Stimulated activated CD4-positive, alpha-beta T cell treated with anti-CD3 and anti-CD28 coated beads, TNF-alpha, amount 100 ng/mL, for 24 hours (primary cell): ENCODE results near the gene IL1RAPL1.

Experiments used
- DNase-seq, 3 experiments: peaks; one replicate each; pipeline ENCODE4 v3.0.0-alpha.2; 2020; ENCODE audit warnings: low read depth in 3 of 3

Gene IL1RAPL1

DNA sequence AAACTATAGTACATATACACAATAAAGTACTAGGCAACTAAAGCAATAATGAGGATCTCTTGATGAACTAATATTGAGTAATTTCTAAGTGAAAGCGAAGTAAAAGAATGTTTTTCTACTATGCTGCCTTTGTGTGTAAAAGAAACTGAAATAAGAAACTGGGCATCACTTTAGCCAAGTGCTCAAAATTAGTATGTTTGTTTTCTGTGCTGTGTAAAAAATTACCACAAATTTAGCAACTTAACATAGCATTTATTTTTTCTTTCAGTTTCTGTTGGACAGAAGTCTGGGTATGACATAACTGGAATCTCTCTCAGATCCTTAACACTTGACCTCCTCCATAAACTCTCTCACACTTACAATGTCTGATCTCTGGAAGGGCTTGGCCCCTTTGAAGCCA, 941.0 kb downstream of the IL1RAPL1 start:
- DNase-seq: no peak

DNA sequence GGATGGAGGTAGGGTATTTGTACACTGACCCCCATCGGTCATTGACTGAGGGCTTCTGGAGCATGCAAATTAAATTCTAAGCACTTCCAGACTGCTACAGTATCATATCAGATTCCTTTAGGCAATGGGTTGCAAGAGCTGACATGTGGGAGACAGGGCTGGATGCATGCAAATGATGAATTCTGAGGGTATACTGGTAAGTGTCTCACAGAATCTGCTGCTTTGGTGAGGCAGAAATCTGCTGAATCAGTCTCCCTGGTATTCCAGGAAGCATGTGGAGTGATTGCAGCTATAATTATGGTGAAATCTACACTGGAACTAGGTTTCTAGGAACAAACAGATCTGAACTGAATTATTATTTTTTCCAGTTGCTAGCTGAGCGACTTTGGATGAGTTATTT, 943.3 kb downstream of the IL1RAPL1 start:
- DNase-seq: no peak

DNA sequence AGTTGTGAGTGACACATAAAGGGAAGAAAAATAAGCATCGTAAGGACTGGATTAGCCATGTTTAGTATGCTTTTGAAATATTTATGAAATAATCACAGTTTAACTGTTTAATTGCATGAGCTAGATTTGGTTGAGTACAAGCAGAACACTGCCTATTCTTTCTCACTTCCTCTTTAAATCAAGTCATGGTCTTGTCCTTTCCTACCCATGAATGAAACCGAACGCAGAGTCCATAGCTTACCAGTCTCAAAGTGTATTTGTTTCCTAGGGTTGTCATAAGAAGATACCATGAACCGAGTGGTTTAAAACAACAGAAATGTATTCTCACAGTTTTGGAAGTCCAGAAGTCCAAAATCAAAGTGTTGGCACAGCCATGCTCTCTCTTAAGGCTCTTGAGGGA, 944.1 kb downstream of the IL1RAPL1 start:
- no peak for DNase-seq

DNA sequence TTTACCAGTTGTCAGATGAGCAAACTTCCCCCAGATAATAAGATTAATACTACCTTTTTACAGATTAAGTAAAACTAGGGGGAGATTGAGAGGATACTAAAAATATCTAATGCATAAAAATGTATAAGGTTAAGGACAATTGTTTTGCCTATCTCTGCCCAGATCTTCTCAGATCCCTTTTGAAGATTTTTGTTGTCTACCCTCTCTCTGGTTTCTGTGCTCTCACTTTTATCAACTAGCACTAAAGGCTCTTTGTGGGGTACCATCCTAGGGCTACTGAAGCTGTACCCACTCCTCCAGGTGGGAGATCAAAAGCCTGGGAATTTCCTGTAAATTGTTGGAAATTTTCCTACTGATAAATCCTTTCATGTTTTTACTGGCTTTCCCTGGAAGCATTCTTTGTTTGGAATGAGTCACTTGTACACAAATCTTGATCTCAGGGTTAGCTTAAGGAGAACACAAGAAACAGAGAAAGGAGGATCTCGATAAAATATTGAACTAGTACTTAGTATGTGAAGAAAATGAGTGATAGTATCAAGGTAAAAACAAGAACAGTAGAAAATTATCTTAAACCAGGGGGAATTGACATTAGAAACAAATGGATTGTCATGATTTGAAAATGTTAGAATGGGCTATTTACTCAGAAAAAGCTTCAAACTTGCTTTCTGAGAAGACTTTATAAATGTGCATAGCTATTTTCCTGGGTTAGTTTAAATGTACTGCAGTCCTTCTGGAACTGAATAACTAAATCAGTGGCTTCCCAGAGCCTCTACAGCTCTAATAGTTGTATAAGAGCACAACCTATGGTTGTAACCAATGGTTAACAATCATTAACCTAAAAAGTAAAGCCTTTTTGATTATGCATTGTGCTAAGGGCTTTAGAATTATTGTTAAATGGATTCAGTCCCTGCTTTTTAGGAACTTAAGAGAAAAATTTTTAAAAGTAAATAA, 948.2 kb downstream of the IL1RAPL1 start:
- no peak for DNase-seq

DNA sequence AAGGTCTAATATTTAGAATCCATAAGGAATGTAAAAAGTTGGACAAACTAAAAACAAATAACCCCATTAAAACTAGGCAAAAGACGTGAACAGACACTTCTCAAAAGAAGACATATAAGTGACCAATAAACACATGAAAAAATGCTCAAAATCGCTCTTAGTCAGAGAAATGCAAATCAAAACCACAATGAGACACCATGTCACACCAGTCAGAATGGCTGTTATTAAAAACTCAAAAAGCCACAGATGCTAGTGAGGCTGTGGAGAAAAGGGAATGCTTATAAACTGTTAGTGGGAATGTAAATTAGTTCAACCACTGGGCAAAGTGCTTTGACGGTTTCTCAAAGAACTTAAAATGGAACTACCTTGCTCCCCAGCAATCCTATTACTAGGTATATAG, 953.8 kb downstream of the IL1RAPL1 start:
- DNase-seq: no peak

DNA sequence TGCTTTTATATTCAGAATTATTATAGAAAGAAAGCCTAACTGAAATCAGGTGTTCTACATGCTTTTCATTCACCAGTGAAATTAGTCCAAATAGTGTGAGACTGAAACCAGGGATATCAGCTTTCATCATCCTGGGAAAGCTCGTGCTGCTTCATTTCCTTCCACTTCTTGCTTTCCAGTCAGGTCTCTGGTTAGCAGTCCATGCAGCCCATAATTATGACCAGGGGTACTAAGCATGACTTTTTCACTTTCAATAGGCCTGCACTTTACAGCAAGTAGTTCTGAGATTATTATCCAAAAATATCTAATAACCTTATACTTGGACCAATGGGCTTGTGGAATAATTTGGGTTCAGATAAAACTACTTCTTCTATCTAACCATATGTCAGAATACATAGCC, 954.9 kb downstream of the IL1RAPL1 start:
- no peak for DNase-seq

DNA sequence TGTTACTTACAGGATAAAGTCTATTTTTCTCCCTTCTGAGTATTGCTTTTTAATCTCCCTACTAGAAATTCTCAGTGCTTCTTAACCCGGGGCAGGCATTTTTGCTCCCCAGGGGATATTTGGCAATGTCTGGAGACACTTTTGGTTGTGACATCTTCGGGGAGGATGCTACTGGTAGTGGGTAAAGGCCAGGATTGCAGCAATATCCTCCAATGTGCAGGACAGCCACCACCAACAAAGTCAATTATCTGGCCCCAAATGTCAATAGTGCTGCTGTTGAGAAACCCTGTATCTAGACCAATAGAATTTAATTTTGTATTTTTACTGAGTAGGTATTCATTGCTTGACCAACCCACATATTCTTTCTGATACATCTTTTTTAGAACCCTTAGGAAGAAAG, 958.6 kb downstream of the IL1RAPL1 start:
- no peak for DNase-seq

DNA sequence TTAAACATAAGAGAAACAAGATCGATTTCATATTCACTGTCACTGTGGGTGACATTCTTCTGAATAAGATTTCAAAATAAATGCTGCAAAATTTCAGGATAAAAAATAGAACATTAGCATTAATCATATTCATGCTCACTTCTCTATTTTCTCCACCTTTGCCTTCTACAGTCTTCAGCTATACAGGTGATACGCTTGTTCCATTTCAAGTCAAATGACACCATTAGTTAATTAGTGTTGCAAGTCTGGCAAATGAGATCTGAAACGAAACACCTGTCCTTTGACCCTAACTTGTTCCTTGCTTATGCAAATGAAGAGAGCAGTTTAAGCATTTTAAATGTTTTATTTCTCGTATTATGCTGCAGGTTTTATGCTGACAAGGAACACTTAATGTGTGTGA, 960.6 kb downstream of the IL1RAPL1 start:
- DNase-seq: no peak

DNA sequence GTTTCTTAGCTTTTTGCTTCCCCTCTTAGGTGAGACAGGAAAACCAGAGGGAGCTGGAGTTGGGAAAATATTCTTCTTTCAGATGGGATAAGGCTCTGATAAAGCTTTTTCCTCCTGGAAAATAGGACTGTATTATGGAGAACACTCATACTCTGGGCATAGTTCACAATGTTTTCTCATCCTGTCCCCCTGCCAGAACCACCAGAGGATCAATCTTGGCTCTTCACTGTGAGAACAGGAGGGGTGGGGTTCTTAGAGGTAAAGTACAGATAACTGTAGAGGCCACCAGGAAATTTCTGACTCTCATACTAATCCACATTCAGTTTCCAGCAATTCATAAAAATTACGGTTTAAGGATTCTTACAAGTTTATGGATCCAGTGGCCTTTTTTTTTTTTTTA, 966.3 kb downstream of the IL1RAPL1 start:
- no peak for DNase-seq

DNA sequence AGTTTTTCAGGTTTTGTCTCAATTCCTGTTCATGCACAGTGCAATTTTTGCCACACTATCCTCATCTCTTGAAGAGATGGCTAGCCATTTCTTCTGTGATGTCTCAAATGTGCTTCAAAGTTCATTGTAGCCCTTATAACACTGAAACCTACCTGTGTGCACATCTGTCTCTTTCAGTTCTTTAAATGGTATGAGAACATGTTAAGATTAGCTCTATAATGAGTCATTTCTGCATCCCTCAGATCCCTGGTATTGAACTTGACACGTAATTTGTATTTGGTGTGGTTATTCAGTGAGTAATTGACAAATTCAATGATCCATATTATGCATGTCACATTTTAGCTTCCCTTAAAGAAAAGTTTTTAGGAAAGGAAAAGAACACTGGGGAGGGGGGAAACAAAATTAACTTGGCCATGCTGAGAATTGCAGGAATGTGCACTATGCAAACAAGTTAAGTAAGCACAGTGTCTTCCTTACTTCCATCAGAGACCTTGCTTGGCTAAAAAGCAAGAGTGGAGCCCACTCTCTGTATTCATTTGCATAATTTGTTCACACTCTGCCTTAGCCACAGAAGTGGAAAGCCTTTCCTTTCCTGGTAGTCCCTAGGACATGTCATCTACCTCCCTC, 968.3 kb downstream of the IL1RAPL1 start:
- DNase-seq: no peak

DNA sequence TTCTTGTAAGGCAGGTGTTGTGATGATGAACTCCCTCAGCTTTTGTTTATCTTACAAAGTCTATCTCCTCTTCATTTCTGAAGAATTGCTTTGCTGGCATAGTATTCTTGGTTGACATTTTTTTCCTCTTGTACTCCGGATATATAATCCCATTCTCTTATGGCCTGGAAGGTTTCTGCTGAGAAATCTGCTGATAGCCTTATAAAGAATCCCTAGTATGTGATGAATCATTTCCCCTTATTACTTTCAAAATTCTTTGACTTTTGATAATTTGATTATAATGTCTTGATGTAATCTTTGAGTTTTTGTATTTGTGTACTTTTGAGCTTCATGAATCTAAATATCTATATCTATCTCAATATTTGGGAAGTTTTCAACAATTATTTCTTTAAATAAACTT, 972.8 kb downstream of the IL1RAPL1 start:
- DNase-seq: no peak

DNA sequence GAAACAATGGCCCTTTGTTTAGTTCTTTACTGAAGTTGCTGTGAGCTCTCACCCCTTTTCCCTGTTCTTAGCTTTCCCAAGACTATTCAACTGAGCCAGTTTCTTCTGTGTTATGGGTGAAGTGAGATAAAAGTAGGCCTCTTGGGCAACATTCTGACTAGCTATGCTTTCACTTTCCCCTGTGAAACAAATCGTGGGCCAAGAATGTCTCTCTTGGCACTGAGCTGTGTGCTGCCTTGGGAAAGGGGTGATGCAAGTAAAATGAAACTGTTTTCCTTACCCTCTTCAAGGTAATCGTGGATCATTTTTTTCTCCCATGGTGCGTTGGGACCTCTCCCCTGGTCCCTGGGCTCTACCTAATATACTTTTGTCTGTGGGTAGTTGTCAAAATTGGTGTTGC, 974.2 kb downstream of the IL1RAPL1 start:
- no peak for DNase-seq

DNA sequence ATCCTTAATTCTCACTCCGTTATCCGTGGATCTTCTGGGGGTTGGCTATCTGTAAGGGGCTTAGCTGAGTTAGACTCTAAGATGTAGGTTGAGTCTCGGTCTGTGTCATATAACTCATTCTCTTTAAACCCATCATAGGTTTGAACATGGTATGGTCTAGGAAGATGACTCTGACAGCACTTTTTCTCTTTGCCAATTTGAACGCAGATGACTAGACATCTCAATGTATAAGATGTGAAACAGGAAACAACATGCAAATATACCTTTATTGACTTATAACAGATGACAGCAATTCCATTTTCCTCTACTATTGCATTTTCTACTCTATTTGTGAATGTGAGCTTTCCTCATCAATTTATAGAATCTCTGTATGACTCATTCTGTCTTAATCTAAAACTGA, 993.3 kb downstream of the IL1RAPL1 start:
- no peak for DNase-seq

DNA sequence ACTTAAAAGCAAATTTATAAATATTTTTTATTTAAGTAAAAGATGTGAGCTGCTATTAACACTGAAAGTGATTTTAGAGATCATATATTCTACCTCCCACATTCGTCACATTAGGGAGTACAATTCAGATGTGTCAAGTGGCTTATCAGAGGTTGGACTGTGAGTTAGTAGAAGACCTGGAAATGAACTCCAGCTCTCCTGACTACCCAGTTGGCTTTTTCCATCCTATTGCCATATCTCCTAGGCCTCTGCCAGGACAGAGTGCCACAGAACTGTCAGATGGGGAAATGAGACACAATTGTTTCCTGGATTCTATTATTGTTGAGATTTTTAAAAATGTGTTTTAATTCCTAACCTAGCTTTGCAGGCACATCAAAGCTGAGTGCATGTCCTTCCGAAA, 994.0 kb downstream of the IL1RAPL1 start:
- DNase-seq: no peak

DNA sequence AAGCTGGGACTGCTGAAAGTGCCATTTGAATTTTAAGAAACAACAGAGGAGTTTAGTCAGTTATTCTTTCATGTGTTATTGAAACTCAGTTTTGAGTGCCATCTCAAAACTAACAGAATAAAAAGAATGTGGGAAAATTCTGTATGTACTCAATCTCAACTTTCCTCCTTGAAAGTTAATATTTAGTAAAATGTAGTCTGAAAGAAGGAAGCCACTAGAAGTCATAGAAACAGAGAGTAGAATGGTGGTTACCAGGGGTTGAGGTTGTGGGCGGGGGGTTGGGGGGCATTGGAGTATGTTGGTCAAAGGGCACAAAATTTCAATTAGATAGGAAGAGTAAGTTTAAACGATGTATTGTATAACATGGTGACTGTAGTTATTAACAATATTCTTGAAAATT, 999.9 kb downstream of the IL1RAPL1 start:
- DNase-seq: no peak

DNA sequence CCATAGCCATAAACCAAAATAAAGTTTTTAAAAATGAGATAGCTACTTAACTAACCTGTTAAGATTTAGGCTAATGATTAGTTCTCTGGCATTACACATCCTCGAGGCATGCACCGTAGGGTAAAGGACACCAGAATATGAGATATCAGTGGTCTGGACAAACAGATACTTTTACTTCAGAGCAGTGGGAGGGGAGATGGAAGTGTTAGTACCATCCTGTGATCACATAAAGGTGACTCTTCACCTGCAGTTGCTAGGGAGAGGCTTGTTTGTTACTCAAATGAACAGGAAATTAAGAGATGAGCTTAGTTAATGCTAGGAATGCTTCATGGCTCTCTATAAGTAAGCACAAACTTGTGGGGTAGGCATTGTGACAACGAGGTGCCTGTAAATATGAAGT, 1003.7 kb downstream of the IL1RAPL1 start:
- no peak for DNase-seq

DNA sequence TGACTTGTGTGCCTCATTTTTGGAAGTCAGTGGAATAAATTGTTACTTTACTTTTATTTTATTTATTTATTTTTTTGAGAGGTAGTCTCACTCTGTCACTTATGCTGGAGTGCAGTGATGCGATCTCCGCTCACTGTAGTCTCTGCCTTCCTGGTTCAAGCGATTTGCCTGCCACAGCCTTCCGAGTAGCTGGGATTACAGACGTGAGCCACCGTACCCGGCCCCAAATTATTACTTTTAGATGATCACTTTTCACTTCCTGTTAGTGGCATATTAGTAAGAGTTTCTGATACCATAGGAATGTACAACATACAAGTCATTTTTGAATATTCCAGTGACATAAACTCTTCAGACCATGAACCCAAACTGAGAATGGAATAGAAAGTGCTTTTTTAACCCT, 1017.1 kb downstream of the IL1RAPL1 start:
- DNase-seq: no peak

DNA sequence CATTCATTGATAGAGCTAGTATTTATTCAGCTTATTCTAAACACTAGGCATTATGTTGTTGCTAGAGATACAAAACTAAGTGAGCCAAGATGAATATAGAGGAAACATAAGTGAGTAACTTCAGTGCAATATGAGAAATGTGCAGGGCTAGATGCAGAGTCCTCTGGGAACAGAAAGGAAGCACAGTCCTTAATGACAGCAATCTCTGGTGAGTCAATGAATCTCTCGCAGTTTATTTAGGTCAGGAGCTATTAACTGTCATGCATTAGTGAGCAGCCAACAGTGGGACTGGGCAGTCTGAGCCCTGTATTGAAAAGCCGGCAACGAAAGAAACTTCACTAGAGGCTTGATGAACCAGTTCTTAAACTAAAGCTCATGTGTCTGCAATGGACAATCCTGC, 1030.0 kb downstream of the IL1RAPL1 start:
- no peak for DNase-seq

DNA sequence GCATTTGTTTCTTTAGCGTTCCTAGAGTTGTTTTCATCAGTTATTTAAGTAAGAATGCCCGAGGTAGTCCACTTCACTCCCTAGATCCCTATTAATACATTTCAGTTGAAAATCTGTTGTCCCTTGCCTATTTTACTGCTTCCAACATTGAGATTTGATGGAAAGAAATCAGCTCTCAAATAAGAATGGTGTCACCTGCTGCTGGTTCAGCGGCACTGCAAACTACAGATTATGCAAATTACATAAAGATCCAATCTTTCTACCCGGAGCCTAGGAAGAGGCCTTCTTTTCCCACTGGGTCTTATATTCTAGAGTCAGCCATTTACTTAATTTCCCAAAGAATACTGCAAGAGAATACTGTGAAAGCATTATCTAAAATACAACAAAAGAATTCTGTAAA, 1030.5 kb downstream of the IL1RAPL1 start:
- DNase-seq: no peak

DNA sequence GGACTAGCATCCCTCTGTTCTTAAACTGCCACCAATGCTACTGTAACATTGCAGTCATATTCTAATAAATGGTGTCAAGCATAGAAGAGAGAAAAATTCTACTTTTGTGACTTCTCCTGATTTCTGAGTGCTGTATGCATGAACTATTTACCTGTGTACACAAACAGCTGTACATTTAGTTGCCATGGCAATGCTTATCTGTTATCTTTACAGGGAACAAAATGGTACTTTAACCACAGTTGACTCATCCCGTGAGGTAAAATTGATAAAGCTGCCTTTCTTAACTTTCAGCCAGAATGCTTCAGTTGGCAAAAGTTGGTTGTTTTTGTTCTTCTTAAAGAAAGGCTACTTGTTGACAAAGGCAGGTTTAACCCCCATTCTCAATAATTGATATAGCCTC, 1040.6 kb downstream of the IL1RAPL1 start:
- no peak for DNase-seq

DNA sequence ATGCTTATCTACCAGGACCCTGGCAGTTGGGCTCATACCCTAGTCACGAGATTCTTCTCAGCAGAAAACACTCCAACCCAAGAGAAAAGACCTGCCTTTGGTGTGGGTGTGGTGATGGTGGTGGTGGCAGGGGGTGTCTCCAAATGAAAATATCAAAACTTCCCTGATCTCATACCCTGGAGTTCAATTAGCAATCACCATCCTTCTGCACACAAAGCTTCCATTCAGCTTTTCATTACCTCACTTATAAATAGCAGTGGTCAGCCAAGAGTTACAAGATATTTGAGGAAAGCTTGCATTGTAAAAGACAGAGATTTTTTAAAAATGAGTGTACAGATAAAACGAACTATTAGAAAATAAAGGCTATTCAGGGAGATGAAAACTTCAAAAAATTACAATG, 1047.3 kb downstream of the IL1RAPL1 start:
- DNase-seq: no peak

DNA sequence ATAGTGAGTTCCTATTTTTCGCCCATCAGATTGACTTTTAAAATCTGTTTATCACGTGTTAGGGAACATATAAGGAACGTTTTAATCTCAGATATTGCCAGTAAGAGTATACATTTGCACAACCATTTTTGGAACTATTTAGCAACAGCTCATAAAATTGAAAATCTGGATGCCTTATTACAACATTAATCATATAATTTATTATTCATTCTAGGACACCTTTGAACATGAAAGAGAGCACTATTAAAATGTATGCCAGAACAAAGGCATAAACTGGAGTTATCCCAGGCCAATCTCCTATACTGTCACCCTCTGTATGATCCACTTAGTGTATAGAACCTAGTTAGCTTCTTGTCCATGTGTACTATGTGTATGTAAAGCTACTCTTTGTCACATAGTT, 1049.1 kb downstream of the IL1RAPL1 start:
- DNase-seq: no peak

DNA sequence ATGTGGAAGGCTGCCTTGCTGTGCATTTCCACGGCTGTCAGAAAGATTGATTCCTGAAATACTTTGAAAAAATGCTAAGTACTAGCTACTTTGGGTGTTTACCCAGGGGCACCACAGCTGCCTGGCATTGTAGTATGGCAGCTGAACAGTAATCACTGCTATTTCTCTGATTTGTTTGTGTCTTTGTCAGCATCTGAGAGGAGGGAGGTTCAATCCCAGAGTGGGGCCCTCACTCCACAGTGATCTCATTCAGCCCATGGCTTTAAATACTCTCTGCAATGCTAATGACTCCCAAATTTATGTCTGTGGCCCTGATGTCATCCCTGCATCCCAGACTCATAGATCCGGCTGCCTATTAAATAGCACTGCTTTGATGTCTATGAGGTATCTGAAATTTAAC, 1052.9 kb downstream of the IL1RAPL1 start:
- no peak for DNase-seq
